AG04449 (cell line): ENCODE data around the gene NPC1L1.
A peak's percentile ranks its signal among the peaks of the same experiment; 100 is the strongest.

Experiments used
- CTCF ChIA-PET: fragments of 350-600 bp; formaldehyde crosslinking; extraction: SDS; loops from one replicate; lab custom pipeline; 2021; ENCODE audit warnings: antibody characterized with exemption; lab: Yijun Ruan, JAX
- POLR2A ChIA-PET: fragments of 400-600, 350-600 bp; formaldehyde crosslinking; extraction: SDS; loops from one replicate; lab custom pipeline; 2020; ENCODE audit warnings: antibody characterized with exemption, inconsistent platforms; lab: Yijun Ruan, JAX
- DNase-seq: peaks from one replicate; pipeline ENCODE4 v3.0.0-alpha.2; 2010; ENCODE audit warnings: low read depth, low spot score
- H3K4me3 ChIP-seq: 2 replicates; pipeline ENCODE4 v1.5.1; 2011; ENCODE audit warnings: low read depth, mild to moderate bottlenecking, control low read depth, low read length
- TF ChIP-seq, protein P1 (sequence below): IDR thresholded peaks from one replicate; pipeline ENCODE4 v1.5.1; 2011; ENCODE audit warnings: mild to moderate bottlenecking, moderate library complexity, low read length, control low read depth, inconsistent platforms; ENCODE audit not compliant: insufficient read depth; ENCODE audit errors: missing control alignments

NPC1L1 gene

DNA sequence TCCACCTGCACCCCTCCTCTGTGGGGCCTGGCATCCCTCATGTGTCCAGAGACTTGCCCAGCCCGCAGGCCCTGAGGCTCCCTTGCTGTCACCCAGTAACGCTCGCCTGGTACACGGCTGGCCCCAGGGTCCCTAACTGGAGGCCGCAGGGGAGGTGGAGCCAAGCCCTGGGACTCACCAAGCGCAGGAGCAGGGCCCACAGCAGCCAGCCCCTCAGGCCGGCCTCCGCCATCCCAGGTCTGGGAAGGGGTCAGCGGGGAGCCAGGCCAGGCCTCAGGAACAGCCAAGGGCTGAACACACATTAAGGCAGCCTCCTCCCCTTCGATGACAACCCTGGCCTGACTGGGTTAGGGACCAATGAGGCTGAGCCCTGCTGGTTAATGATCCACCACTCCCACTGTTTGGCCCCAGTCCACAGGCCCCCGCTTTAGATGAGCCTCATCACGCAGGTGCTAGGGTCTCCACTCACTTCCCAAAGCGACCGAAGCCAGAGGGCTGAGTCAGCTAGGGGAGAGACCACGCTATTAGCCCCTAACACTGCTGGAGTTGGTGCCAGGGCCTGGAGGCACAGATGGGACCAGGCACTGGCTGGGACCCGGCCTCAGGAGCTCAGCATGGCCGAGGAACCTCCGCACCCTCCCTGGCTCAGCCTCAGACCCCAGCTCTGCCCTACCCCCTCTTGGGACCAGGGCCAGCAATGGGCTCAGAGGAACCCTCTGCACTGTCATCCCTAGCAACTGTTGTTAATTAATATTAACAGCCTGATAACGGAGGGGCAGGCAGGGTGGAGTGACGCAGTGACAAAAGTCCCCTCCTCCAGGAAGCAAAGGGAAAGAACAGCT, at the start of gene NPC1L1:
NPC1L1 (minus strand) TSS at position 303 of the 842 bp plus-strand sequence; CDS start at position 232, 71 bp downstream.
- H3K4me3 ChIP-seq, result no peak within 1 kb of the TSS
- POLR2A ChIA-PET, result no interaction called here
- CTCF ChIA-PET, result interaction anchor here (1.5 kb wide), 1 partner anchor 23 kb away, joined by 8 read pairs; no protein-coding TSS in a partner anchor
- TF ChIP-seq, protein P1, sequence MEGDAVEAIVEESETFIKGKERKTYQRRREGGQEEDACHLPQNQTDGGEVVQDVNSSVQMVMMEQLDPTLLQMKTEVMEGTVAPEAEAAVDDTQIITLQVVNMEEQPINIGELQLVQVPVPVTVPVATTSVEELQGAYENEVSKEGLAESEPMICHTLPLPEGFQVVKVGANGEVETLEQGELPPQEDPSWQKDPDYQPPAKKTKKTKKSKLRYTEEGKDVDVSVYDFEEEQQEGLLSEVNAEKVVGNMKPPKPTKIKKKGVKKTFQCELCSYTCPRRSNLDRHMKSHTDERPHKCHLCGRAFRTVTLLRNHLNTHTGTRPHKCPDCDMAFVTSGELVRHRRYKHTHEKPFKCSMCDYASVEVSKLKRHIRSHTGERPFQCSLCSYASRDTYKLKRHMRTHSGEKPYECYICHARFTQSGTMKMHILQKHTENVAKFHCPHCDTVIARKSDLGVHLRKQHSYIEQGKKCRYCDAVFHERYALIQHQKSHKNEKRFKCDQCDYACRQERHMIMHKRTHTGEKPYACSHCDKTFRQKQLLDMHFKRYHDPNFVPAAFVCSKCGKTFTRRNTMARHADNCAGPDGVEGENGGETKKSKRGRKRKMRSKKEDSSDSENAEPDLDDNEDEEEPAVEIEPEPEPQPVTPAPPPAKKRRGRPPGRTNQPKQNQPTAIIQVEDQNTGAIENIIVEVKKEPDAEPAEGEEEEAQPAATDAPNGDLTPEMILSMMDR, result no peak
- no peak for DNase-seq

- ChIA-PET POLR2A (interaction anchor here (1.4 kb wide), 1 partner anchor 206 kb away, joined by 4 read pairs; the partner anchor contains the start of gene PPIA), CTCF (interaction anchor here (0.7 to 2.4 kb wide), 6 partner anchors 8 to 545 kb away, joined by 3 to 13 read pairs (median 4); no protein-coding TSS in a partner anchor)
- DNase-seq, result no peak
- TF ChIP-seq, protein P1, result no peak
- no peak overlapping the region for H3K4me3 ChIP-seq
Measured at GRCh38 chr7:44590910-44591309, 49.8 kb upstream of the NPC1L1 start.

GRCh38 chr7:44587843-44588711, 46.9 kb upstream of the NPC1L1 start:
- POLR2A ChIA-PET, result no interaction called here
- CTCF ChIA-PET, result interaction anchor here (0.7 to 3.3 kb wide), 17 partner anchors 23 to 548 kb away, joined by 3 to 35 read pairs (median 4); partner anchors contain the start of genes H2AZ2 and ZMIZ2
- H3K4me3 ChIP-seq, result no peak overlapping the region
- DNase-seq, result no peak
- TF ChIP-seq, protein P1, result peak; percentile 50

GRCh38 chr7:44583146-44583865, 42.2 kb upstream of the NPC1L1 start:
- CTCF ChIA-PET, result interaction anchor here (0.7 to 2.6 kb wide), 11 partner anchors 8 to 552 kb away, joined by 3 to 9 read pairs (median 5); no protein-coding TSS in a partner anchor
- no peak for DNase-seq
- TF ChIP-seq, protein P1, result no peak
- H3K4me3 ChIP-seq, result peak overlapping the region; percentile 73
- POLR2A ChIA-PET, result interaction anchor here (0.5 to 1.4 kb wide), 5 partner anchors 23 to 301 kb away, joined by 3 to 8 read pairs (median 3); partner anchors contain the start of gene OGDH

GRCh38 chr7:44581879-44582603, 40.9 kb upstream of the NPC1L1 start, which contains the start of gene TMED4:
TMED4 (minus strand) TSS chr7:44582231; CDS start chr7:44582206, 25 bp downstream.
- peak; percentile 83 for DNase-seq
- POLR2A ChIA-PET, result interaction anchor here (0.5 to 1.5 kb wide), 9 partner anchors 25 to 303 kb away, joined by 3 to 8 read pairs (median 3); partner anchors contain the start of genes H2AZ2 and OGDH
- TF ChIP-seq, protein P1, result no peak
- CTCF ChIA-PET, result interaction anchor here (0.7 to 2.6 kb wide), 11 partner anchors 9 to 554 kb away, joined by 3 to 9 read pairs (median 4); partner anchors contain the start of gene DDX56
- peak within 1 kb of the TSS; percentile 94 for H3K4me3 ChIP-seq
